Endodermal cell (in vitro differentiated cells): ENCODE measurements around the gene FOXI1. TPM values are rescaled to one million over a fixed set of nuclear protein-coding genes. Genes with fewer than 3 reads are reported as not detected.

Experiments used
- DNase-seq: peaks from one replicate; pipeline ENCODE4 v3.0.0-alpha.2; 2017
- H3K27ac ChIP-seq: 2 replicates; pipeline ENCODE4 v1.5.1; 2013; ENCODE audit warnings: mild to moderate bottlenecking, low read depth, low read length, moderate library complexity
- H3K27me3 ChIP-seq: 2 replicates; pipeline ENCODE4 v1.6.1; 2013; ENCODE audit warnings: mild to moderate bottlenecking, low read length, moderate library complexity; ENCODE audit not compliant: insufficient read depth, control insufficient read depth, poor library complexity, severe bottlenecking
- H3K36me3 ChIP-seq: 2 replicates; pipeline ENCODE4 v1.7.0; 2013; ENCODE audit warnings: mild to moderate bottlenecking, low read length, moderate library complexity; ENCODE audit not compliant: control insufficient read depth, insufficient read depth
- H3K4me1 ChIP-seq: one replicate; pipeline ENCODE4 v1.7.0; 2013; ENCODE audit warnings: low read length; ENCODE audit not compliant: control insufficient read depth, insufficient read depth
- H3K4me3 ChIP-seq: 2 replicates; pipeline ENCODE4 v1.5.1; 2013; ENCODE audit warnings: mild to moderate bottlenecking, low read length, moderate library complexity
- H3K9ac ChIP-seq: 2 replicates; pipeline ENCODE4 v1.6.1; 2013; ENCODE audit warnings: mild to moderate bottlenecking, low read length, moderate library complexity; ENCODE audit not compliant: poor library complexity, severe bottlenecking; ENCODE audit errors: extremely low read depth
- H3K9me3 ChIP-seq: 2 replicates; pipeline ENCODE4 v1.6.1; 2013; ENCODE audit warnings: mild to moderate bottlenecking, low read length, moderate library complexity; ENCODE audit not compliant: control insufficient read depth
- H3K27ac Mint-ChIP-seq: 2 replicates; pipeline ENCODE4 v1.8.0; 2020; ENCODE audit warnings: mixed read lengths
- H3K27me3 Mint-ChIP-seq: 2 replicates; pipeline ENCODE4 v1.8.0; 2021; ENCODE audit warnings: mild to moderate bottlenecking, mixed read lengths; ENCODE audit not compliant: insufficient read depth
- H3K36me3 Mint-ChIP-seq: 2 replicates; pipeline ENCODE4 v1.8.0; 2020; ENCODE audit warnings: low read depth, mixed read lengths
- H3K4me1 Mint-ChIP-seq: 2 replicates; pipeline ENCODE4 v1.8.0; 2020; ENCODE audit warnings: mixed read lengths
- H3K4me3 Mint-ChIP-seq: 2 replicates; pipeline ENCODE4 v1.8.0; 2020; ENCODE audit warnings: mild to moderate bottlenecking, moderate library complexity, mixed read lengths
- H3K9me3 Mint-ChIP-seq: 2 replicates; pipeline ENCODE4 v1.8.0; 2020; ENCODE audit warnings: mild to moderate bottlenecking, mixed read lengths
- WGBS, 2 experiments: methylation state at CpG; one replicate each; pipeline versions ENCODE4 v1.1.5 to v1.1.7; 2013; ENCODE audit warnings: missing lambda C conversion rate in 2 of 2, mixed read lengths in 1 of 2; ENCODE audit not compliant: insufficient coverage in 1 of 2, insufficient read length in 1 of 2; 5-methylcytosine and 5-hydroxymethylcytosine counted together
- total RNA-seq, 2 donors: library from RNA; stranded (reverse); fragmentation: NEBNext Ultra II Directional in 1 of 2; extraction: Animal tissue kit (Norgen Biotek cat#: 25700) in 1 of 2; gene quantifications; 2 replicates in 1 of 2; 3 replicates in 1 of 2; pipeline ENCODE4 v1.2.1, GENCODE V29; 2021
- TF ChIP-seq, protein P1 (sequence below): fragments of 200-600 bp; sonication (generic); conservative IDR thresholded peaks from 2 replicates; pipeline ENCODE4 v1.5.0; 2021; ENCODE audit warnings: antibody characterized with exemption, mild to moderate bottlenecking

The FOXI1 gene
- total RNA-seq, 2 donors from 2014 or later, result 0.44 to 3.5 TPM

DNA sequence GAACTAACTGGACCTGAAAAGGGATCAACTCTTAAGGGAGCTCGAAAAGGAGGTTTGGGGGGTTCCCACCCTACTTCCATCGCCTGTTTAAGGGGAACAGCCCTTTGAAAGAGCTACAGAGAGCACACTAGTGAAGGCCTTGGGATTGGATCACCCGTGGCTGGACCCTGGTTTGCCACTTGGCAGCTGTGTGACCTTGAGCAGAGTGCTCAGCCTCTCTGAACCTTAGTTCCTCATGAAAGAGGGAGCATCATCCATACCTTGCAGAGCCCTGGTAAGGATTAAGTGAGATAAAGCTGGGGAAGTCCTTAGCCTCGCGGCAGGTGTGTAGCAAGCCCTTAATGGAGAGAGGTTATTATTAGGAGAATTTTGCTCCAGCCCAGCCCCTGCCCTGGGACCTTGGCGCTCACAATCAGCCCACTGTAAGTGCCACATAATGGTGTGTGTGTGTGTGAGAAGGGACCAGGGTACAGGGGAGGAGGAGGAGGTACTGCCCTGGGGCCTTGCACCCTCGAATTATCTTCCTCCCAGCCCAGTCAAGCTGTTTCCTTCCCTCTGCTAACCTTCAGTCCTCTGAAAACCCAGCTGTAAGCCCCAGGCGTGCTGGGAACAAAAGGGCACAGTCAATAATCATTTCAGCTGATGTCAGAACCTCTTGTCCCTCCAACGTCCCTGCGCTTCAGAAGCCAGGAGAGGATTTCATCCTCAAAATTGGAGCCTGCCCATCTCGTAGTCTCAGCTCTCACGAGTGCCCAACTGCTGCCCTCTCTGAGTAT, 42.9 kb downstream of the FOXI1 start:
- no peaks in the 10 kb centered on the region for H3K9me3 Mint-ChIP-seq
- Histone ChIP-seq H3K4me3 (no peak overlapping the region), H3K36me3 (no peaks in the 10 kb centered on the region), H3K9me3 (no peaks in the 10 kb centered on the region), H3K27ac (no peak overlapping the region), H3K27me3 (no peaks in the 10 kb centered on the region), H3K9ac (no peak overlapping the region), H3K4me1 (peaks cover 8% of the 10 kb centered on the region)
- H3K27ac Mint-ChIP-seq, result no peak overlapping the region
- no peak overlapping the region for H3K4me3 Mint-ChIP-seq
- WGBS, 2 experiments, result 87 to 88% methylated on average over 9 to 12 of the region's 12 CpGs
- no peaks in the 10 kb centered on the region for H3K36me3 Mint-ChIP-seq
- H3K27me3 Mint-ChIP-seq, result no peaks in the 10 kb centered on the region
- peaks cover 14% of the 10 kb centered on the region for H3K4me1 Mint-ChIP-seq
- DNase-seq, result peak; percentile 44
- TF ChIP-seq, protein P1, sequence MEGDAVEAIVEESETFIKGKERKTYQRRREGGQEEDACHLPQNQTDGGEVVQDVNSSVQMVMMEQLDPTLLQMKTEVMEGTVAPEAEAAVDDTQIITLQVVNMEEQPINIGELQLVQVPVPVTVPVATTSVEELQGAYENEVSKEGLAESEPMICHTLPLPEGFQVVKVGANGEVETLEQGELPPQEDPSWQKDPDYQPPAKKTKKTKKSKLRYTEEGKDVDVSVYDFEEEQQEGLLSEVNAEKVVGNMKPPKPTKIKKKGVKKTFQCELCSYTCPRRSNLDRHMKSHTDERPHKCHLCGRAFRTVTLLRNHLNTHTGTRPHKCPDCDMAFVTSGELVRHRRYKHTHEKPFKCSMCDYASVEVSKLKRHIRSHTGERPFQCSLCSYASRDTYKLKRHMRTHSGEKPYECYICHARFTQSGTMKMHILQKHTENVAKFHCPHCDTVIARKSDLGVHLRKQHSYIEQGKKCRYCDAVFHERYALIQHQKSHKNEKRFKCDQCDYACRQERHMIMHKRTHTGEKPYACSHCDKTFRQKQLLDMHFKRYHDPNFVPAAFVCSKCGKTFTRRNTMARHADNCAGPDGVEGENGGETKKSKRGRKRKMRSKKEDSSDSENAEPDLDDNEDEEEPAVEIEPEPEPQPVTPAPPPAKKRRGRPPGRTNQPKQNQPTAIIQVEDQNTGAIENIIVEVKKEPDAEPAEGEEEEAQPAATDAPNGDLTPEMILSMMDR, result no peak

DNA sequence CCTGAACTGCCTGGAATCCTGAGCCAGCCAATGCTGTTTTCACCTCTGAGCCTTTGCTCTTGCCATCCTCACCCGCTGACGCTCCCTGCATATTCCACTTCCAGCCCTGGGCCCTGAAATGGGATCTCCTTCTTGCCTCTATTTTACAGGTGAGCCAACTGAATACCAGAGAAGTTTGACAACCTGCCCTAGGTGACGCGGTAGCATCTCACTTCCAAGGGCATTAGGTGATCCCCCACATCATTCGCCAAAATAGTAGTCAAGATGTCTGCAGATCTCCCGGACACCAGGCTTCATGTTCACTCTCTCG, 43.5 kb downstream of the FOXI1 start:
- TF ChIP-seq, protein P1, result no peak
- Histone ChIP-seq H3K4me1 (peaks cover 8% of the 10 kb centered on the region), H3K9ac (no peak overlapping the region), H3K9me3 (no peaks in the 10 kb centered on the region), H3K4me3 (no peak overlapping the region), H3K36me3 (no peaks in the 10 kb centered on the region), H3K27ac (no peak overlapping the region), H3K27me3 (no peaks in the 10 kb centered on the region)
- no peaks in the 10 kb centered on the region for H3K36me3 Mint-ChIP-seq
- H3K27me3 Mint-ChIP-seq, result no peaks in the 10 kb centered on the region
- H3K4me1 Mint-ChIP-seq, result peaks cover 15% of the 10 kb centered on the region
- H3K27ac Mint-ChIP-seq, result no peak overlapping the region
- no peak overlapping the region for H3K4me3 Mint-ChIP-seq
- WGBS, 2 experiments, result 83 to 88% methylated on average over 7 of the region's 7 CpGs
- H3K9me3 Mint-ChIP-seq, result no peaks in the 10 kb centered on the region
- no peak for DNase-seq

DNA sequence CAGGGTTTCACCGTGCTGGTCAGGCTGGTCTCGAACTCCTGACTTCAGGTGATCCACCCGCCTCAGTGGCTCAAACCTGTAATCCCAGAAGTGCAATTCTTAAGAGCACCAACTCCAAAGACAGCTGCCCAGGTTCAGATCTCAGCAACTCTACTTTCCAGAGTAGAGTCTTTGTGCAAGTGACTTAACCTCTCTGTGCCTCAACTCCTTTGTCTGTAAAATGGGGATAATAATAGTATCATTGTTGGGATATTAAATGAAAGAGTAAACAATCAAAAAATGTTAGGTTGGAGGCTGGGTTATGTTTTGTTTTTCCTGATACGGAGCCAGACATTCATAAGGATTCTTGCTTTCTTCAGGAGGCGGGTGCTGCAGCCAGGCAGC, 45.0 kb downstream of the FOXI1 start:
- no peaks in the 10 kb centered on the region for H3K9me3 ChIP-seq
- peaks cover 8% of the 10 kb centered on the region for H3K4me1 ChIP-seq
- Mint-ChIP-seq H3K36me3 (no peaks in the 10 kb centered on the region), H3K4me1 (peaks cover 24% of the 10 kb centered on the region), H3K27me3 (no peaks in the 10 kb centered on the region), H3K27ac (peak overlapping the region; percentile 95), H3K4me3 (no peak overlapping the region), H3K9me3 (no peaks in the 10 kb centered on the region)
- WGBS, 2 experiments, result 92 to 100% methylated on average over 4 to 5 of the region's 5 CpGs
- TF ChIP-seq, protein P1, result no peak
- H3K27ac ChIP-seq, result no peak overlapping the region
- no peaks in the 10 kb centered on the region for H3K27me3 ChIP-seq
- H3K36me3 ChIP-seq, result no peaks in the 10 kb centered on the region
- H3K9ac ChIP-seq, result no peak overlapping the region
- no peak for DNase-seq
- H3K4me3 ChIP-seq, result no peak overlapping the region
